PFSK-1 (cell line): ENCODE results near the gene GRIK3.
A peak's percentile ranks its signal among the peaks of the same experiment; 100 is the strongest.

Experiments used
- FOXP2 ChIP-seq: optimal IDR thresholded peaks from 2 replicates; pipeline ENCODE3; 2011; ENCODE audit warnings: borderline replicate concordance, control low read depth, inconsistent platforms; ENCODE audit not compliant: insufficient read depth; ENCODE audit errors: extremely low read length, extremely low read depth
- POLR2AphosphoS5 ChIP-seq: IDR thresholded peaks from 2 replicates; pipeline ENCODE4 v1.6.1; 2012; ENCODE audit warnings: low read depth, mild to moderate bottlenecking, control low read depth, low read length, moderate library complexity
- REST ChIP-seq, 2 experiments: IDR thresholded peaks; 2 replicates each; pipeline versions ENCODE4 v1.6.1 to v1.8.0; 2011 to 2012; ENCODE audit warnings: low read depth in 2 of 2, low read length in 2 of 2, control low read depth in 1 of 2, inconsistent platforms in 1 of 2, mild to moderate bottlenecking in 1 of 2, moderate library complexity in 1 of 2; ENCODE audit not compliant: insufficient read depth in 1 of 2
- SIN3A ChIP-seq: IDR thresholded peaks from 2 replicates; pipeline ENCODE4 v1.6.1; 2012; ENCODE audit warnings: mild to moderate bottlenecking, low read length, moderate library complexity, borderline replicate concordance; ENCODE audit not compliant: insufficient read depth
- TAF1 ChIP-seq: IDR thresholded peaks from 2 replicates; pipeline ENCODE4 v1.6.1; 2012; ENCODE audit warnings: low read length, control low read depth, borderline replicate concordance; ENCODE audit not compliant: insufficient read depth

The GRIK3 gene

GRCh38 chr1:36869054-36869453, 165.3 kb downstream of the GRIK3 start:
- TF ChIP-seq FOXP2 (no peak), REST (IDR thresholded peaks at IDR 0.05; ENCODE audit: insufficient read depth in 1 of 2, low read depth in 2 of 2, low read length in 2 of 2) (no peak), SIN3A (no peak), TAF1 (no peak), POLR2AphosphoS5 (no peak)

- TF ChIP-seq REST (IDR thresholded peaks at IDR 0.05; ENCODE audit: insufficient read depth in 1 of 2, low read depth in 2 of 2, low read length in 2 of 2): no peak
- no peak for TF ChIP-seq FOXP2
- TF ChIP-seq TAF1: no peak
- TF ChIP-seq POLR2AphosphoS5: no peak
- TF ChIP-seq SIN3A: no peak
Measured at GRCh38 chr1:36867575-36867974, 166.7 kb downstream of the GRIK3 start.

GRCh38 chr1:36866169-36866814, 168.0 kb downstream of the GRIK3 start:
- TF ChIP-seq REST (IDR thresholded peaks at IDR 0.05; ENCODE audit: insufficient read depth in 1 of 2, low read depth in 2 of 2, low read length in 2 of 2) (peak in 1 of 2 experiments; percentile 85; a peak in 2 of 4 replicates), POLR2AphosphoS5 (no peak), SIN3A (no peak)

GRCh38 chr1:36865602-36865900, 168.8 kb downstream of the GRIK3 start:
- TF ChIP-seq REST (IDR thresholded peaks at IDR 0.05; ENCODE audit: insufficient read depth in 1 of 2, low read depth in 2 of 2, low read length in 2 of 2): no peak
- TF ChIP-seq POLR2AphosphoS5: no peak
- TF ChIP-seq TAF1: no peak
- no peak for TF ChIP-seq FOXP2
- no peak for TF ChIP-seq SIN3A

GRCh38 chr1:36864823-36865601, 169.3 kb downstream of the GRIK3 start:
- TF ChIP-seq POLR2AphosphoS5 (no peak), TAF1 (no peak), REST (IDR thresholded peaks at IDR 0.05; ENCODE audit: insufficient read depth in 1 of 2, low read depth in 2 of 2, low read length in 2 of 2) (no peak), SIN3A (no peak), FOXP2 (no peak)
